Tibial nerve (tissue), 4 donors: ENCODE measurements around the gene VPS4B. TPM values are rescaled to one million over a fixed set of nuclear protein-coding genes. Genes with fewer than 3 reads are reported as not detected.

Experiments used
- DNase-seq, 2 donors: peaks; one replicate each; pipeline ENCODE4 v3.0.0-alpha.2; 2019; ENCODE audit warnings: low spot score in 2 of 2
- H3K27ac ChIP-seq, 4 donors: fragments of 200-600 bp; sonication (generic) in 3 of 4; one replicate each; pipeline ENCODE4 v1.5.1; 2017 to 2019; ENCODE audit warnings: mild to moderate bottlenecking in 1 of 4
- H3K27me3 ChIP-seq, 2 donors: fragments of 200-600 bp; sonication (generic) in 1 of 2; one replicate each; pipeline versions ENCODE4 v1.5.1 to v1.6.0; 2017 to 2019
- H3K36me3 ChIP-seq, 3 donors: fragments of 200-600 bp; sonication (generic); one replicate each; pipeline ENCODE4 v1.5.1; 2018 to 2019
- H3K4me1 ChIP-seq, 4 donors: fragments of 200-600 bp; sonication (generic) in 3 of 4; one replicate each; pipeline ENCODE4 v1.5.1; 2017 to 2019
- H3K4me3 ChIP-seq, 4 donors: fragments of 200-600 bp; sonication (generic) in 3 of 4; one replicate each; pipeline ENCODE4 v1.5.1; 2017 to 2019; ENCODE audit warnings: mild to moderate bottlenecking in 1 of 4, moderate library complexity in 1 of 4
- H3K9me3 ChIP-seq, 4 donors: fragments of 200-600 bp; sonication (generic) in 3 of 4; one replicate each; pipeline ENCODE4 v1.5.1; 2017 to 2019
- CTCF ChIP-seq, 5 experiments: fragments of 200-600 bp in 3 of 5; fragments of 450-650 bp in 2 of 5; sonication (generic) in 3 of 5; IDR thresholded peaks; one replicate each; pipeline ENCODE4 v1.5.1; 2016 to 2019; ENCODE audit warnings: antibody characterized with exemption in 5 of 5, mild to moderate bottlenecking in 3 of 5, moderate library complexity in 2 of 5
- EP300 ChIP-seq, 2 donors: sonication (generic); formaldehyde crosslinking; IDR thresholded peaks; one replicate each; pipeline ENCODE4 v1.6.1; 2017; ENCODE audit warnings: antibody characterized with exemption in 2 of 2, mild to moderate bottlenecking in 1 of 2
- POLR2A ChIP-seq, 2 donors: fragments of 450-650 bp; IDR thresholded peaks; one replicate each; pipeline ENCODE4 v1.6.1; 2017; ENCODE audit warnings: antibody characterized with exemption in 2 of 2, mild to moderate bottlenecking in 2 of 2, moderate library complexity in 2 of 2
- WGBS, 2 donors: methylation state at CpG; one replicate each; pipeline ENCODE4 v1.1.5; 2018; 5-methylcytosine and 5-hydroxymethylcytosine counted together
- total RNA-seq, 4 donors: library from RNA; depleted of rRNA; stranded (reverse); fragments of >200 nt; gene quantifications; one replicate each; pipeline ENCODE4 v1.1.0, GENCODE V29; 2016

The VPS4B gene
- total RNA-seq, 4 donors from 2014 or later: 33.4 to 43.2 (median 36.2) TPM

- Histone ChIP-seq H3K9me3 (no peaks in the 10 kb centered on the region), H3K4me1 (peaks cover 0 to 20% (median 0%) of the 10 kb centered on the region in 4 donors), H3K36me3 (peaks cover 0 to 79% (median 11%) of the 10 kb centered on the region in 3 donors), H3K4me3 (no peak overlapping the region), H3K27ac (no peak overlapping the region), H3K27me3 (no peaks in the 10 kb centered on the region)
- DNase-seq: no peak
- WGBS, 2 donors: 79 to 81% methylated on average over 4 of the region's 4 CpGs
- TF ChIP-seq EP300 (IDR thresholded peaks at IDR 0.05) (no peak), POLR2A (IDR thresholded peaks at IDR 0.05) (no peak), CTCF (IDR thresholded peaks at IDR 0.05) (no peak)
Observed at GRCh38 chr18:63410792-63411191, 11.5 kb downstream of the VPS4B start.

DNA sequence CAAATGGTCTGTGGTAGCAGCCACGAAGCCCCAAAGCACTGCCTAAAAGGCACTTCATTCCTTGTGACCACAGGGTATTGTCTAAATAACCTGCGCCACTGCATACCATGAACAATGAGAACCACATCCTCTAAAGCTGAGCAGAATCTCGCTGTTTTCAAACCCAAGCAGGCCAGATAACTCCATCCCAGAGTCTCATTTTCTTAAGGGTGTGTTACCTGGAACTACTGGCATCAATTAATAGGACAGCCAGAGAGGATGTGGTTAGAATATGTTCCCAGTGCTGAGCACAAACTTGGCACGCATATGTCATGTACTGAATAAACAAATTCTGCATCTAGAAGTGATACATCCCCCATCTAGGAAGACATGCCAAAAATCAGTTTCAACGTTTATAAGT is 13.0 kb downstream of the VPS4B start:
- peaks cover 0 to 20% (median 0%) of the 10 kb centered on the region in 4 donors for H3K4me1 ChIP-seq
- H3K27me3 ChIP-seq: no peaks in the 10 kb centered on the region
- peaks cover 0 to 77% (median 11%) of the 10 kb centered on the region in 3 donors for H3K36me3 ChIP-seq
- H3K4me3 ChIP-seq: no peak overlapping the region
- WGBS, 2 donors: 84 to 85% methylated on average over 5 of the region's 5 CpGs
- H3K9me3 ChIP-seq: no peaks in the 10 kb centered on the region
- TF ChIP-seq POLR2A (IDR thresholded peaks at IDR 0.05) (no peak), EP300 (IDR thresholded peaks at IDR 0.05) (no peak), CTCF (IDR thresholded peaks at IDR 0.05) (no peak)
- no peak for DNase-seq
- no peak overlapping the region for H3K27ac ChIP-seq

- DNase-seq: no peak
- no peaks in the 10 kb centered on the region for H3K9me3 ChIP-seq
- WGBS, 2 donors: 52 to 64% methylated on average over 1 of the region's 1 CpG
- TF ChIP-seq CTCF (IDR thresholded peaks at IDR 0.05) (no peak), POLR2A (IDR thresholded peaks at IDR 0.05) (no peak), EP300 (IDR thresholded peaks at IDR 0.05) (no peak)
- no peak overlapping the region for H3K4me3 ChIP-seq
- H3K27ac ChIP-seq: no peak overlapping the region
- peaks cover 0 to 81% (median 14%) of the 10 kb centered on the region in 3 donors for H3K36me3 ChIP-seq
- H3K4me1 ChIP-seq: peaks cover 0 to 20% (median 0%) of the 10 kb centered on the region in 4 donors
- H3K27me3 ChIP-seq: no peaks in the 10 kb centered on the region
Observed at GRCh38 chr18:63407734-63408133, 14.5 kb downstream of the VPS4B start.

DNA sequence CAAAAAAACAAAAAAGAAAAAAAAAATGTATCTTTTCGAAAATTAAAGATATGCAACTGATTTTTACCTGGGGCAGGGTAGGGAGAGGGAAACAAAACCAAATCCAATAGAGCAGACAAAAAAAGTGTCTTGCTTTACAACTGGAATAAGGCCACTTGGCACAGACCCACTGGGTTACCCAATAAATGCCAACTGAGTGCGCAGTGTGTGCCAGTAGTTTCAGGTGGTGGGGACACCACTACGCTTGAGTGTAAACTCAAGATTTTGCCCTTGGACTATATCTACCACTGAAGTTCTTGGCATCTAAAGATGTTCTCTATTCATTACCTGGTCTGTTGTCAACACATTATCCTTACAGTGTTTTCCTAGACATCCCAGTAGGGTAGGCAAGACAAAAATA is 16.3 kb downstream of the VPS4B start:
- WGBS, 2 donors: 89 to 91% methylated on average over 3 of the region's 3 CpGs
- Histone ChIP-seq H3K36me3 (peaks cover 0 to 93% (median 19%) of the 10 kb centered on the region in 3 donors), H3K4me3 (no peak overlapping the region), H3K9me3 (no peaks in the 10 kb centered on the region), H3K27ac (no peak overlapping the region), H3K4me1 (peaks cover 0 to 20% (median 0%) of the 10 kb centered on the region in 4 donors), H3K27me3 (no peaks in the 10 kb centered on the region)
- no peak for TF ChIP-seq POLR2A (IDR thresholded peaks at IDR 0.05)
- no peak for TF ChIP-seq CTCF (IDR thresholded peaks at IDR 0.05)
- no peak for TF ChIP-seq EP300 (IDR thresholded peaks at IDR 0.05)
- DNase-seq: no peak

DNA sequence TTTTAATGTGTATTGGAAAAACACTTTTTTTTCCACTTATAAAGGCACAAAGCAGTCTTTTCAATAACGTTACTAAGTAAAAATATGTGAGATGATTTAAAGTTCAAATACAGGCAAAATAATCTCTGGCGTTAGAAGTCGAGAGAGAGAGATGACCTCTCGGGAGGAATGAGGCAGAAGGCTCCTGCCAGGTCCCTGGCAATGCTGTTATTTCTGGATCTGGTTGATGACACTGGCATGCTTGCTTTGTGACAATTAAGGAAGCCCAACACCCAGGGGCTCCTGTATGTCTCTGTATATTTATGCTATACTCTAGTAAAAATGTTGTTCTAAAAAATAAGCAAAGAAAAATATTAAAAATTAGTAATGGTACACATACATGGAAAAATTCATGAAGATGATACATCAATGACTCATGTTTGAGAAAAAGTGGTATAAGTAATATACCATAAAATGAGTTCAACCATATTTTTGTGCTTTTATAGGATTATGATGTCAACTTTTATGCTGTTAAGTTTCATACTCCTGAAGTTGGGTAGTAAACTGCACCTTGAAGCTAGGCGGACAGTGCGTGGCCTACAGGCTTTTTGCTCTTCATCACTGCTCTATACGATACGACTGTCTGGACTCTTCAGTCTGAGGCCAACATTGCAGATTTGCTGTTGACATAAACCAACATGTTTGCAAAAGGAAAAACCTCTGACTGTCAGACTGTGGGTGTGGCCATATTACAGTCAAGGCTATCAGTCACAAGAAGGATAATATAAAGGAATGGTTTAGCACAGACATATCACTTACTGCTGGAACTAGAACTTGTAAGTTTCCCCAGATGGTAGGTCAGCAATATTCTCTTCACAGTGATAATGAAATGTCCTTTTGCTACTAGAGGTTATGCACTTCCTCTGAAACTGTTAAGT is 19.8 kb downstream of the VPS4B start:
- H3K27me3 ChIP-seq: no peaks in the 10 kb centered on the region
- peaks cover 0 to 2% (median 0%) of the 10 kb centered on the region in 4 donors for H3K4me1 ChIP-seq
- H3K27ac ChIP-seq: no peak overlapping the region
- peaks cover 0 to 95% (median 18%) of the 10 kb centered on the region in 3 donors for H3K36me3 ChIP-seq
- DNase-seq: no peak
- WGBS, 2 donors: 85 to 86% methylated on average over 8 of the region's 8 CpGs
- no peaks in the 10 kb centered on the region for H3K9me3 ChIP-seq
- no peak for TF ChIP-seq POLR2A (IDR thresholded peaks at IDR 0.05)
- no peak for TF ChIP-seq CTCF (IDR thresholded peaks at IDR 0.05)
- no peak for TF ChIP-seq EP300 (IDR thresholded peaks at IDR 0.05)
- H3K4me3 ChIP-seq: no peak overlapping the region
